H1 (cell line): ENCODE measurements around the gene TMTC4. TPM values are rescaled to one million over a fixed set of nuclear protein-coding genes. Genes with fewer than 3 reads are reported as not detected.
A peak's percentile ranks its signal among the peaks of the same experiment; 100 is the strongest.

Experiments used
- CTCF ChIA-PET: fragments of 300-600 bp; sonication (Branson Sonifier 250); formaldehyde crosslinking; loops from one replicate; lab custom pipeline; 2021; ENCODE audit not compliant: partially characterized antibody; lab: Charles Lee
- POLR2A ChIA-PET: fragments of 300-600 bp; sonication (Branson Sonifier 250); formaldehyde crosslinking; loops from one replicate; lab custom pipeline; 2021; ENCODE audit warnings: inconsistent platforms; ENCODE audit not compliant: partially characterized antibody; lab: Charles Lee
- DNase-seq, 2 experiments: peaks; one replicate each; pipeline versions ENCODE4 v3.0.0 to v3.0.0-alpha.2; 2010 to 2022; ENCODE audit warnings: low spot score in 2 of 2, low read depth in 1 of 2, mixed read lengths in 1 of 2
- FAIRE-seq: peaks from 2 replicates; lab custom pipeline; 2011; peaks lifted over from hg19 to GRCh38; lab: Jason Lieb, UNC
- H2AFZ ChIP-seq: 2 replicates; pipeline ENCODE4 v1.8.1; 2012; ENCODE audit warnings: low read length, inconsistent platforms
- H2AK5ac ChIP-seq: 2 replicates; pipeline ENCODE4 v1.6.1; 2013; ENCODE audit warnings: low read depth, low read length
- H2BK120ac ChIP-seq: replicated peaks from 2 replicates; pipeline ENCODE3; 2013; ENCODE audit warnings: low read depth, low read length, inconsistent platforms
- H2BK12ac ChIP-seq: 2 replicates; pipeline ENCODE4 v1.6.1; 2013; ENCODE audit warnings: low read depth, low read length
- H2BK15ac ChIP-seq: 2 replicates; pipeline ENCODE4 v1.6.1; 2013; ENCODE audit warnings: low read length
- H2BK20ac ChIP-seq: 2 replicates; pipeline ENCODE4 v1.6.1; 2013; ENCODE audit warnings: low read length
- H2BK5ac ChIP-seq: 2 replicates; pipeline ENCODE4 v1.6.1; 2013; ENCODE audit warnings: low read depth, low read length
- H3K14ac ChIP-seq: 2 replicates; pipeline ENCODE4 v1.6.1; 2013; ENCODE audit warnings: inconsistent platforms; ENCODE audit not compliant: insufficient read length
- H3K18ac ChIP-seq: 2 replicates; pipeline ENCODE4 v1.6.1; 2013; ENCODE audit warnings: low read length; ENCODE audit errors: extremely low read depth
- H3K23ac ChIP-seq: 2 replicates; pipeline ENCODE4 v1.6.1; 2013; ENCODE audit warnings: inconsistent platforms; ENCODE audit not compliant: insufficient read length
- H3K23me2 ChIP-seq: 2 replicates; pipeline ENCODE4 v1.6.1; 2013; ENCODE audit warnings: low read depth, low read length
- H3K27ac ChIP-seq: 2 replicates; pipeline ENCODE4 v1.6.1; 2011; ENCODE audit warnings: low read depth, low read length, inconsistent platforms
- H3K27me3 ChIP-seq, 4 experiments: replicated peaks in 1 of 4; 1 replicate in 1 of 4; 2 replicates in 3 of 4; pipeline versions ENCODE4 v1.6.1 to v1.8.1; 2011 to 2013; ENCODE audit warnings: low read length in 3 of 4, mild to moderate bottlenecking in 3 of 4, inconsistent platforms in 2 of 4, mixed read lengths in 2 of 4, moderate library complexity in 1 of 4; ENCODE audit not compliant: control insufficient read depth in 3 of 4, insufficient read depth in 3 of 4; ENCODE audit errors: extremely low read depth in 1 of 4
- H3K36me3 ChIP-seq, 4 experiments: 2 replicates each; pipeline versions ENCODE4 v1.6.1 to v1.8.1; 2011 to 2013; ENCODE audit warnings: mild to moderate bottlenecking in 4 of 4, low read length in 3 of 4, moderate library complexity in 2 of 4, control low read depth in 1 of 4, inconsistent platforms in 1 of 4; ENCODE audit not compliant: insufficient read depth in 4 of 4, control insufficient read depth in 2 of 4
- H3K4ac ChIP-seq: replicated peaks from 2 replicates; pipeline ENCODE3; 2013; ENCODE audit warnings: low read length, low read depth, mixed read lengths, inconsistent platforms; ENCODE audit not compliant: insufficient read length
- H3K4me1 ChIP-seq, 4 experiments: replicated peaks in 1 of 4; 1 replicate in 1 of 4; 2 replicates in 3 of 4; pipeline versions ENCODE4 v1.6.1 to v1.8.1; 2011 to 2013; ENCODE audit warnings: low read length in 3 of 4, inconsistent platforms in 2 of 4, mixed read lengths in 1 of 4; ENCODE audit not compliant: insufficient read depth in 4 of 4, control insufficient read depth in 3 of 4
- H3K4me2 ChIP-seq, 2 experiments: 2 replicates each; pipeline versions ENCODE4 v1.6.1 to v1.8.1; 2011 to 2013; ENCODE audit warnings: low read depth in 2 of 2, low read length in 2 of 2, control low read depth in 1 of 2, inconsistent platforms in 1 of 2, mild to moderate bottlenecking in 1 of 2; ENCODE audit not compliant: insufficient read depth in 1 of 2
- H3K4me3 ChIP-seq, 4 experiments: fragments of 200-600, 300-600 bp in 1 of 4; sonication (generic), shearing (Covaris generic), sonication (Bioruptor Twin) in 1 of 4; 2 replicates each; pipeline versions ENCODE4 v1.5.1 to v1.8.1; 2011 to 2016; ENCODE audit warnings: low read length in 4 of 4, low read depth in 3 of 4, control low read depth in 2 of 4, inconsistent platforms in 2 of 4, mild to moderate bottlenecking in 2 of 4, mixed read lengths in 1 of 4, moderate library complexity in 1 of 4; ENCODE audit not compliant: insufficient read depth in 2 of 4; ENCODE audit errors: extremely low read depth in 1 of 4
- H3K56ac ChIP-seq: replicated peaks from 2 replicates; pipeline ENCODE3; 2013; ENCODE audit warnings: low read depth, mild to moderate bottlenecking, mixed read lengths, low read length, inconsistent platforms; ENCODE audit not compliant: insufficient read length
- H3K79me1 ChIP-seq: 2 replicates; pipeline ENCODE4 v1.6.1; 2013; ENCODE audit warnings: low read depth, low read length, control low read depth
- H3K79me2 ChIP-seq, 2 experiments: 2 replicates each; pipeline versions ENCODE4 v1.6.1 to v1.8.1; 2012 to 2013; ENCODE audit warnings: low read length in 2 of 2, mild to moderate bottlenecking in 2 of 2, inconsistent platforms in 1 of 2; ENCODE audit not compliant: insufficient read depth in 2 of 2, control insufficient read depth in 1 of 2
- H3K9ac ChIP-seq, 4 experiments: replicated peaks in 1 of 4; 1 replicate in 1 of 4; 2 replicates in 3 of 4; pipeline versions ENCODE4 v1.6.1 to v1.8.1; 2011 to 2013; ENCODE audit warnings: low read depth in 3 of 4, low read length in 3 of 4, control low read depth in 2 of 4, mild to moderate bottlenecking in 2 of 4, moderate library complexity in 2 of 4, inconsistent platforms in 1 of 4; ENCODE audit errors: extremely low read depth in 1 of 4
- H3K9me3 ChIP-seq, 2 experiments: 2 replicates each; pipeline versions ENCODE4 v1.6.1 to v1.8.1; 2012 to 2013; ENCODE audit warnings: mild to moderate bottlenecking in 2 of 2, moderate library complexity in 2 of 2, control low read depth in 1 of 2, inconsistent platforms in 1 of 2, low read depth in 1 of 2, low read length in 1 of 2, mixed read lengths in 1 of 2; ENCODE audit not compliant: insufficient read depth in 2 of 2
- H4K20me1 ChIP-seq, 2 experiments: replicated peaks in 1 of 2; 2 replicates each; pipeline versions ENCODE3 to v1.8.1; 2011 to 2013; ENCODE audit warnings: inconsistent platforms in 2 of 2, low read length in 2 of 2, mild to moderate bottlenecking in 1 of 2; ENCODE audit not compliant: insufficient read depth in 2 of 2, control insufficient read depth in 1 of 2
- H4K5ac ChIP-seq: 2 replicates; pipeline ENCODE4 v1.6.1; 2013; ENCODE audit warnings: low read length, low read depth, mixed read lengths, inconsistent platforms; ENCODE audit not compliant: insufficient read length
- H4K8ac ChIP-seq: 2 replicates; pipeline ENCODE4 v1.8.0; 2013; ENCODE audit warnings: mild to moderate bottlenecking, moderate library complexity, low read length, inconsistent platforms; ENCODE audit not compliant: insufficient read depth; ENCODE audit errors: extremely low read depth
- H4K91ac ChIP-seq: replicated peaks from 2 replicates; pipeline ENCODE3; 2013; ENCODE audit warnings: low read length, mixed read lengths, inconsistent platforms; ENCODE audit not compliant: insufficient read length
- CTCF ChIP-seq, 3 experiments: IDR thresholded peaks; 1 replicate in 2 of 3; 2 replicates in 1 of 3; pipeline versions ENCODE4 v1.5.1 to v1.6.1; 2011; ENCODE audit warnings: low read length in 3 of 3, mild to moderate bottlenecking in 3 of 3, inconsistent platforms in 2 of 3, low read depth in 1 of 3, moderate library complexity in 1 of 3; ENCODE audit not compliant: insufficient read depth in 1 of 3; ENCODE audit errors: control extremely low read depth in 1 of 3
- RAD21 ChIP-seq, 2 experiments: IDR thresholded peaks in 1 of 2; conservative IDR thresholded peaks in 1 of 2; 2 replicates each; pipeline ENCODE4 v1.6.1; 2011; ENCODE audit warnings: low read depth in 2 of 2, low read length in 2 of 2, improper control_type of control experiment in 1 of 2, inconsistent platforms in 1 of 2, mild to moderate bottlenecking in 1 of 2, moderate library complexity in 1 of 2
- SP4 ChIP-seq: IDR thresholded peaks from 2 replicates; pipeline ENCODE4 v1.6.1; 2012; ENCODE audit warnings: low read length, inconsistent platforms
- WGBS, 2 experiments: shearing (Covaris generic) in 1 of 2; methylation state at CpG; one replicate each; pipeline versions ENCODE4 v1.1.6 to v1.1.7; 2013 to 2015; ENCODE audit warnings: low lambda C conversion rate in 2 of 2, mixed read lengths in 2 of 2, inconsistent platforms in 1 of 2, low coverage in 1 of 2, missing lambda C conversion rate in 1 of 2; ENCODE audit not compliant: insufficient replicate concordance in 2 of 2, insufficient coverage in 1 of 2, insufficient read length in 1 of 2; ENCODE audit errors: extremely low coverage in 1 of 2, missing lambda C conversion rate in 1 of 2; 5-methylcytosine and 5-hydroxymethylcytosine counted together
- polyA plus RNA-seq, 7 experiments: library from polyadenylated mRNA; depleted of rRNA in 3 of 7; stranded (reverse) in 5 of 7; unstranded in 2 of 7; fragments of >200 nt in 5 of 7; fragments of 200-250 nt in 2 of 7; gene quantifications; 1 replicate in 5 of 7; 2 replicates in 1 of 7; 4 replicates in 1 of 7; pipeline versions ENCODE4 v1.2.1 to v1.2.3, GENCODE V29; 2011 to 2013; ENCODE audit warnings: missing spikeins in 2 of 7, mixed read lengths in 2 of 7
- total RNA-seq: library from RNA; stranded (reverse); fragmentation: NEBNext Ultra II Directional; extraction: Animal tissue kit (Norgen Biotek cat#: 25700); gene quantifications from 2 replicates; pipeline ENCODE4 v1.2.1, GENCODE V29; 2021

The TMTC4 gene
- total and polyA plus RNA-seq, 2 of the 8 experiments (the other 6 are each of a cell fraction or from before 2014, with no cell fraction given), result 26.3 to 42.6 TPM

GRCh38 chr13:100594731-100595130 is 79.9 kb downstream of the TMTC4 start:
- TF ChIP-seq RAD21 (IDR thresholded peaks at IDR 0.05 in 1 of 2, conservative IDR thresholded peaks at IDR 0.05 in 1 of 2; ENCODE audit: low read depth in 2 of 2, low read length in 2 of 2), result peak; percentile 56 to 74; a peak in 3 of 4 replicates
- TF ChIP-seq SP4, result no peak
- TF ChIP-seq CTCF (IDR thresholded peaks at IDR 0.05; ENCODE audit: control extremely low read depth in 1 of 3, insufficient read depth in 1 of 3, low read depth in 1 of 3, low read length in 3 of 3), result peak; percentile 69 to 86 (median 83)
- H2BK20ac ChIP-seq, result no peak overlapping the region
- peak overlapping the region; percentile 37; the same call in 1 of the 2 replicates for H2AFZ ChIP-seq
- H3K23me2 ChIP-seq, result no peaks in the 10 kb centered on the region
- no peak overlapping the region for H3K9ac ChIP-seq
- no peak overlapping the region for H2AK5ac ChIP-seq
- H3K56ac ChIP-seq, result no peak overlapping the region
- no peak overlapping the region for H2BK12ac ChIP-seq
- no peak overlapping the region for H3K27ac ChIP-seq
- no peak overlapping the region for H2BK120ac ChIP-seq
- no peak overlapping the region for H4K91ac ChIP-seq
- ChIA-PET CTCF (interaction anchor here (0.9 to 11.7 kb wide), 12 partner anchors 8 to 69 kb away, joined by 3 to 128 read pairs (median 4); no protein-coding TSS in a partner anchor), POLR2A (no interaction called here)
- H3K36me3 ChIP-seq, result no peaks in the 10 kb centered on the region; a peak in 1 of 8 replicates
- H3K4ac ChIP-seq, result no peak overlapping the region
- H3K14ac ChIP-seq, result no peak overlapping the region
- H3K27me3 ChIP-seq, result no peaks in the 10 kb centered on the region
- 19% methylated on average over 4 of the region's 4 CpGs; no CpG with 5 or more reads in 1 of the 2 experiments for WGBS, 2 experiments
- no peak overlapping the region for H3K4me2 ChIP-seq
- H2BK15ac ChIP-seq, result no peak overlapping the region
- no peaks in the 10 kb centered on the region for H4K20me1 ChIP-seq
- H3K79me2 ChIP-seq, result no peaks in the 10 kb centered on the region
- DNase-seq, result peak in 1 of 2 experiments; percentile 70
- H3K79me1 ChIP-seq, result no peaks in the 10 kb centered on the region
- no peak overlapping the region for H3K23ac ChIP-seq
- H4K5ac ChIP-seq, result no peak overlapping the region
- H3K4me1 ChIP-seq, result 0 out of 7 replicates have a peak, but pooled peaks cover 0 to 2% (median 0%) of the 10 kb centered on the region in 4 experiments
- H3K4me3 ChIP-seq, result no peak overlapping the region
- H3K18ac ChIP-seq, result no peak overlapping the region
- FAIRE-seq, result peak; percentile 82
- H4K8ac ChIP-seq, result no peak overlapping the region
- no peaks in the 10 kb centered on the region for H3K9me3 ChIP-seq
- no peak overlapping the region for H2BK5ac ChIP-seq
